ENCODE results near the gene UBA5. TPM values are rescaled to one million over a fixed set of nuclear protein-coding genes. Genes with fewer than 3 reads are reported as not detected.
A peak's percentile ranks its signal among the peaks of the same experiment; 100 is the strongest.

Gene UBA5
- polyA plus RNA-seq, 1 donor (not counting 4 experiments of a cell fraction or from before 2014, with no cell fraction given), result 48.0 TPM

- DNase-seq (ENCODE audit: low read depth, low spot score) (no peak), FAIRE-seq (peak; percentile 17)
- H3K9me3 ChIP-seq (ENCODE audit: control insufficient read depth, low read depth, low read length), result peaks cover 2% of the 10 kb centered on the region
- peaks cover 24% of the 10 kb centered on the region for H3K4me1 ChIP-seq (ENCODE audit: control insufficient read depth, extremely low read depth, insufficient read depth, low read length)
- H3K79me2 ChIP-seq (ENCODE audit: control insufficient read depth, insufficient read depth, low read length), result no peaks in the 10 kb centered on the region
- no peak for TF ChIP-seq EZH2 (IDR thresholded peaks at IDR 0.05; ENCODE audit: low read length)
- TF ChIP-seq, protein P1, sequence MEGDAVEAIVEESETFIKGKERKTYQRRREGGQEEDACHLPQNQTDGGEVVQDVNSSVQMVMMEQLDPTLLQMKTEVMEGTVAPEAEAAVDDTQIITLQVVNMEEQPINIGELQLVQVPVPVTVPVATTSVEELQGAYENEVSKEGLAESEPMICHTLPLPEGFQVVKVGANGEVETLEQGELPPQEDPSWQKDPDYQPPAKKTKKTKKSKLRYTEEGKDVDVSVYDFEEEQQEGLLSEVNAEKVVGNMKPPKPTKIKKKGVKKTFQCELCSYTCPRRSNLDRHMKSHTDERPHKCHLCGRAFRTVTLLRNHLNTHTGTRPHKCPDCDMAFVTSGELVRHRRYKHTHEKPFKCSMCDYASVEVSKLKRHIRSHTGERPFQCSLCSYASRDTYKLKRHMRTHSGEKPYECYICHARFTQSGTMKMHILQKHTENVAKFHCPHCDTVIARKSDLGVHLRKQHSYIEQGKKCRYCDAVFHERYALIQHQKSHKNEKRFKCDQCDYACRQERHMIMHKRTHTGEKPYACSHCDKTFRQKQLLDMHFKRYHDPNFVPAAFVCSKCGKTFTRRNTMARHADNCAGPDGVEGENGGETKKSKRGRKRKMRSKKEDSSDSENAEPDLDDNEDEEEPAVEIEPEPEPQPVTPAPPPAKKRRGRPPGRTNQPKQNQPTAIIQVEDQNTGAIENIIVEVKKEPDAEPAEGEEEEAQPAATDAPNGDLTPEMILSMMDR (optimal IDR thresholded peaks at IDR 0.05 in 1 of 3, IDR thresholded peaks at IDR 0.05 in 1 of 3, conservative IDR thresholded peaks at IDR 0.05 in 1 of 3; ENCODE audit: extremely low read depth in 1 of 3, insufficient read depth in 2 of 3, low read length in 3 of 3), result no peak
- no peak overlapping the region for H3K9ac ChIP-seq (ENCODE audit: control insufficient read depth, extremely low read depth, insufficient read depth, low read length)
- H3K4me3 ChIP-seq (ENCODE audit: control insufficient read depth in 2 of 3, extremely low read depth in 1 of 3, insufficient read depth in 2 of 3, low read depth in 1 of 3, low read length in 3 of 3), result no peak overlapping the region
- H3K36me3 ChIP-seq (ENCODE audit: control insufficient read depth in 2 of 2, extremely low read depth in 1 of 2, insufficient read depth in 2 of 2, low read length in 2 of 2), result peaks cover 3 to 9% of the 10 kb centered on the region in 2 experiments
- no peaks in the 10 kb centered on the region for H4K20me1 ChIP-seq (ENCODE audit: control insufficient read depth, extremely low read depth, insufficient read depth, low read length)
- H3K27ac ChIP-seq (ENCODE audit: control insufficient read depth, insufficient read depth, low read length), result no peak overlapping the region
- no peaks in the 10 kb centered on the region for H3K9me1 ChIP-seq (ENCODE audit: control insufficient read depth, extremely low read depth, insufficient read depth, low read length)
- H3K27me3 ChIP-seq (ENCODE audit: control insufficient read depth, extremely low read depth, insufficient read depth, low read length), result no peaks in the 10 kb centered on the region
- no peak overlapping the region for H3K4me2 ChIP-seq (ENCODE audit: control insufficient read depth, extremely low read depth, insufficient read depth, low read depth, low read length)
- H2AFZ ChIP-seq (ENCODE audit: control insufficient read depth, low read length), result no peak overlapping the region
- dilution Hi-C loops (cut with MboI; ENCODE audit: extremely low pct_ligation_motif_present, low sequenced_read_pairs), result no loop called here
Measured at GRCh38 chr3:132626955-132627354, 33.2 kb upstream of the UBA5 start.

GRCh38 chr3:132628157-132628556 is 32.0 kb upstream of the UBA5 start:
- FAIRE-seq (no peak), DNase-seq (ENCODE audit: low read depth, low spot score) (no peak)
- Histone ChIP-seq H3K36me3 (ENCODE audit: control insufficient read depth in 2 of 2, extremely low read depth in 1 of 2, insufficient read depth in 2 of 2, low read length in 2 of 2) (peaks cover 3 to 9% of the 10 kb centered on the region in 2 experiments), H3K79me2 (ENCODE audit: control insufficient read depth, insufficient read depth, low read length) (no peaks in the 10 kb centered on the region), H3K9me3 (ENCODE audit: control insufficient read depth, low read depth, low read length) (peaks cover 2% of the 10 kb centered on the region), H3K27me3 (ENCODE audit: control insufficient read depth, extremely low read depth, insufficient read depth, low read length) (no peaks in the 10 kb centered on the region), H3K4me2 (ENCODE audit: control insufficient read depth, extremely low read depth, insufficient read depth, low read depth, low read length) (no peak overlapping the region), H2AFZ (ENCODE audit: control insufficient read depth, low read length) (no peak overlapping the region), H3K9ac (ENCODE audit: control insufficient read depth, extremely low read depth, insufficient read depth, low read length) (no peak overlapping the region), H3K4me1 (ENCODE audit: control insufficient read depth, extremely low read depth, insufficient read depth, low read length) (peaks cover 24% of the 10 kb centered on the region), H3K4me3 (ENCODE audit: control insufficient read depth in 2 of 3, extremely low read depth in 1 of 3, insufficient read depth in 2 of 3, low read depth in 1 of 3, low read length in 3 of 3) (no peak overlapping the region), H3K27ac (ENCODE audit: control insufficient read depth, insufficient read depth, low read length) (no peak overlapping the region), H4K20me1 (ENCODE audit: control insufficient read depth, extremely low read depth, insufficient read depth, low read length) (no peaks in the 10 kb centered on the region), H3K9me1 (ENCODE audit: control insufficient read depth, extremely low read depth, insufficient read depth, low read length) (no peaks in the 10 kb centered on the region)
- dilution Hi-C loops (cut with MboI; ENCODE audit: extremely low pct_ligation_motif_present, low sequenced_read_pairs), result no loop called here
- TF ChIP-seq, protein P1 (optimal IDR thresholded peaks at IDR 0.05 in 1 of 3, IDR thresholded peaks at IDR 0.05 in 1 of 3, conservative IDR thresholded peaks at IDR 0.05 in 1 of 3; ENCODE audit: extremely low read depth in 1 of 3, insufficient read depth in 2 of 3, low read length in 3 of 3), result no peak
- no peak for TF ChIP-seq EZH2 (IDR thresholded peaks at IDR 0.05; ENCODE audit: low read length)

All from keratinocyte (primary cell).